ENCODE data around the gene PLEK.
A peak's percentile ranks its signal among the peaks of the same experiment; 100 is the strongest.
"Not testable (repeated sequence)": the region's sequence is repeated elsewhere in the genome, so short reads cannot be mapped to it uniquely, and the experiment has no call there.

PLEK gene

GRCh38 chr2:68352651-68353391 lies 12.3 kb upstream of the PLEK start:
- DNase-seq (ENCODE audit: low spot score), result no peak
- FAIRE-seq, result no peak

- no peak for FAIRE-seq
- DNase-seq (ENCODE audit: low spot score), result no peak
These were observed 8.4 kb upstream of the PLEK start for GRCh38 chr2:68356599-68357239.

GRCh38 chr2:68357605-68358337 lies 7.3 kb upstream of the PLEK start:
- no peak for DNase-seq (ENCODE audit: low spot score)
- no peak for FAIRE-seq

- FAIRE-seq (no peak), DNase-seq (ENCODE audit: low spot score) (no peak)
These were observed 5.2 kb upstream of the PLEK start for GRCh38 chr2:68359889-68360288.

- DNase-seq (ENCODE audit: low spot score), result peak; percentile 65
- FAIRE-seq, result peak; percentile 2
These were observed 3.0 kb upstream of the PLEK start for GRCh38 chr2:68362069-68362468.

GRCh38 chr2:68362749-68363148 lies 2.3 kb upstream of the PLEK start:
- FAIRE-seq (no peak), DNase-seq (ENCODE audit: low spot score) (no peak)

- no peak for DNase-seq (ENCODE audit: low spot score)
- no peak for FAIRE-seq
These were observed 1.4 kb upstream of the PLEK start for GRCh38 chr2:68363721-68364120.

GRCh38 chr2:68366083-68366560 lies 1.0 kb downstream of the PLEK start:
- DNase-seq (ENCODE audit: low spot score) (no peak), FAIRE-seq (no peak)

GRCh38 chr2:68367953-68368653 lies 3.0 kb downstream of the PLEK start:
- no peak for DNase-seq (ENCODE audit: low spot score)
- no peak for FAIRE-seq

- FAIRE-seq, result peak; percentile 83
- peak; percentile 82 for DNase-seq (ENCODE audit: low spot score)
These were observed 3.7 kb downstream of the PLEK start for GRCh38 chr2:68368654-68369336.

GRCh38 chr2:68369337-68369734 lies 4.3 kb downstream of the PLEK start:
- no peak for FAIRE-seq
- no peak for DNase-seq (ENCODE audit: low spot score)

GRCh38 chr2:68371138-68371537 lies 6.1 kb downstream of the PLEK start:
- DNase-seq (ENCODE audit: low spot score) (no peak), FAIRE-seq (no peak)

- no peak for FAIRE-seq
- no peak for DNase-seq (ENCODE audit: low spot score)
These were observed 6.5 kb downstream of the PLEK start for GRCh38 chr2:68371581-68371980.

GRCh38 chr2:68372485-68372884 lies 7.4 kb downstream of the PLEK start:
- FAIRE-seq (no peak), DNase-seq (ENCODE audit: low spot score) (no peak)

- FAIRE-seq, result no peak
- no peak for DNase-seq (ENCODE audit: low spot score)
These were observed 9.1 kb downstream of the PLEK start for GRCh38 chr2:68374184-68374583.

- DNase-seq (ENCODE audit: low spot score) (no peak), FAIRE-seq (no peak)
These were observed 10.5 kb downstream of the PLEK start for GRCh38 chr2:68375582-68375981.

GRCh38 chr2:68377137-68377780 lies 12.2 kb downstream of the PLEK start:
- FAIRE-seq, result no peak
- DNase-seq (ENCODE audit: low spot score), result no peak

GRCh38 chr2:68378779-68379178 lies 13.7 kb downstream of the PLEK start:
- FAIRE-seq; DNase-seq (ENCODE audit: low spot score): not testable (repeated sequence)

GRCh38 chr2:68379184-68379708 lies 14.2 kb downstream of the PLEK start:
- FAIRE-seq (no peak), DNase-seq (ENCODE audit: low spot score) (no peak)

GRCh38 chr2:68383778-68384177 lies 18.7 kb downstream of the PLEK start:
- FAIRE-seq, result no peak
- DNase-seq (ENCODE audit: low spot score), result no peak

Measured in RCC 7860 (cell line).